Inflammatory macrophage (primary cell): ENCODE measurements around the gene HOXD9.

Experiments used
- DNase-seq, 2 donors: peaks; one replicate each; pipeline ENCODE4 v3.0.0-alpha.2; 2020 to 2022

The HOXD9 gene

GRCh38 chr2:176170602-176171305 lies 48.2 kb downstream of the HOXD9 start:
- no peak for DNase-seq

- no peak for DNase-seq
These were observed 49.0 kb downstream of the HOXD9 start for GRCh38 chr2:176171351-176172006.

- DNase-seq: no peak
These were observed 49.7 kb downstream of the HOXD9 start for GRCh38 chr2:176172007-176172894.

GRCh38 chr2:176172895-176173566 lies 50.5 kb downstream of the HOXD9 start:
- DNase-seq: no peak

- DNase-seq: no peak
These were observed 51.3 kb downstream of the HOXD9 start for GRCh38 chr2:176173567-176174381.

GRCh38 chr2:176174382-176174823 lies 51.9 kb downstream of the HOXD9 start:
- DNase-seq: no peak
